Peyer's patch (tissue), 4 donors: ENCODE measurements around the gene TADA2B.

Source experiments
- POLR2A ChIP-seq, 2 donors: fragments of 450-650 bp; IDR thresholded peaks; one replicate each; pipeline ENCODE4 v1.5.1; 2017; ENCODE audit warnings: antibody characterized with exemption in 2 of 2, mild to moderate bottlenecking in 2 of 2, moderate library complexity in 2 of 2
- TF ChIP-seq, protein P1 (sequence below), 6 experiments: fragments of 450-650 bp in 4 of 6; fragments of 200-600 bp in 2 of 6; sonication (generic) in 1 of 6; IDR thresholded peaks; one replicate each; pipeline ENCODE4 v1.5.1; 2017 to 2019; ENCODE audit warnings: antibody characterized with exemption in 6 of 6, mild to moderate bottlenecking in 3 of 6, moderate library complexity in 1 of 6

DNA sequence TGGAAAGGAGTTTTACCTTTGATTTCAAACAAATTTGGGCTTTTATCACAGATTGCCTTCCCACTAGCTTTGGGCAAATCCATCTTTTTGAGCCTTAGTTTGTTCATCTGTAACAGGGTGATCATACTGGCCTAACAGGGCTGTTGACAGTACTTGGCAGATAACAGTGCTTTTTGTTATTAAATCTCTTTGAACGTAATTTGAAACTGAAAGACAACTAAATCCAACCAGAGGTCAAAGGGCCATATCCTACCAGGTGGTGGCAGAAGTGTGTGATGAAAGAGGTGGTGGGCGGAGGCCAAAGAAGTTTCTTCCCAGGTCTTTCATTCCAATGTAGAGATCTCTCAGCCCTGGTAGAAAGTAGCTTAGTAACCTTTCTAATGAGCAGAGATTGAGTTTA lies 35.2 kb upstream of the TADA2B start:
- TF ChIP-seq POLR2A (IDR thresholded peaks at IDR 0.05), result no peak
- TF ChIP-seq, protein P1, sequence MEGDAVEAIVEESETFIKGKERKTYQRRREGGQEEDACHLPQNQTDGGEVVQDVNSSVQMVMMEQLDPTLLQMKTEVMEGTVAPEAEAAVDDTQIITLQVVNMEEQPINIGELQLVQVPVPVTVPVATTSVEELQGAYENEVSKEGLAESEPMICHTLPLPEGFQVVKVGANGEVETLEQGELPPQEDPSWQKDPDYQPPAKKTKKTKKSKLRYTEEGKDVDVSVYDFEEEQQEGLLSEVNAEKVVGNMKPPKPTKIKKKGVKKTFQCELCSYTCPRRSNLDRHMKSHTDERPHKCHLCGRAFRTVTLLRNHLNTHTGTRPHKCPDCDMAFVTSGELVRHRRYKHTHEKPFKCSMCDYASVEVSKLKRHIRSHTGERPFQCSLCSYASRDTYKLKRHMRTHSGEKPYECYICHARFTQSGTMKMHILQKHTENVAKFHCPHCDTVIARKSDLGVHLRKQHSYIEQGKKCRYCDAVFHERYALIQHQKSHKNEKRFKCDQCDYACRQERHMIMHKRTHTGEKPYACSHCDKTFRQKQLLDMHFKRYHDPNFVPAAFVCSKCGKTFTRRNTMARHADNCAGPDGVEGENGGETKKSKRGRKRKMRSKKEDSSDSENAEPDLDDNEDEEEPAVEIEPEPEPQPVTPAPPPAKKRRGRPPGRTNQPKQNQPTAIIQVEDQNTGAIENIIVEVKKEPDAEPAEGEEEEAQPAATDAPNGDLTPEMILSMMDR (IDR thresholded peaks at IDR 0.05), result no peak
